HG03521 (cell line): Measurements from ENCODE around the gene CDKN2AIPNL.

Experiments
- ATAC-seq: cut with Tn5 transposase; IDR thresholded peaks from one replicate; pipeline ENCODE4 v1.9.1; 2021; ENCODE audit warnings: mild to moderate bottlenecking, moderate library complexity; ENCODE audit not compliant: unreplicated experiment

The CDKN2AIPNL gene, protein sequence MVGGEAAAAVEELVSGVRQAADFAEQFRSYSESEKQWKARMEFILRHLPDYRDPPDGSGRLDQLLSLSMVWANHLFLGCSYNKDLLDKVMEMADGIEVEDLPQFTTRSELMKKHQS

DNA sequence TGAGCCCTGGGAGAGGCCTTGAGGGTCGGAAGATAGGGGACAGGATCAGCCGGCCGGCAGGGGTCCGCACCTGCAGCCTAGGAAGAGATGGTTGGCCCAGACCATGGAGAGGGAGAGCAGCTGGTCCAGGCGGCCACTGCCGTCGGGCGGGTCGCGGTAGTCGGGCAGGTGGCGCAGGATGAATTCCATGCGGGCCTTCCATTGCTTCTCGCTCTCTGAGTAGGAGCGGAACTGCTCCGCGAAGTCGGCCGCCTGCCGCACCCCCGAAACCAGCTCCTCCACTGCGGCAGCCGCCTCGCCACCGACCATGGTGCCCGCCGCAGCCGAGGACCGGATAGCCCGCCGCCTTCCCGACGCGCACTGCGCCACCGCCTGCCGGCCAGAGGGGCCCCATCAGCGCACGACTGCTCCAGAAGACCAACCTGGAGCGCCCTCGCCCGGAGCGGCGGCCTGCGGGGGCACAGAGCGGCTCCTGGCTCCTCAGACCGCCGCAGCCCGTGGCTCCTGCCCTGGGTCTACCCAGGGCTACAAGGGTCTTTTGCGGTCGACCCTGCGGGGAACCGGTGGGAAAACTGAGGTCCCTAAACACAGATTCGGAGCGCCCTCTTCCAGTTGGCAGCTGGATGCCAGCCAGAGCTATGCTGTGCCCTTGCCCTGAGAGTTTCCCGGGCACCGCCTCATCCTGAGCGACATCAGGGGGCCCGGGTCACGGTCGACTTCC is at the start of gene CDKN2AIPNL:
TSS of gene CDKN2AIPNL (minus strand) at position 336 of the 721 bp plus-strand sequence. CDS start at position 309, 27 bp downstream.
- peak; percentile 97 for ATAC-seq

DNA sequence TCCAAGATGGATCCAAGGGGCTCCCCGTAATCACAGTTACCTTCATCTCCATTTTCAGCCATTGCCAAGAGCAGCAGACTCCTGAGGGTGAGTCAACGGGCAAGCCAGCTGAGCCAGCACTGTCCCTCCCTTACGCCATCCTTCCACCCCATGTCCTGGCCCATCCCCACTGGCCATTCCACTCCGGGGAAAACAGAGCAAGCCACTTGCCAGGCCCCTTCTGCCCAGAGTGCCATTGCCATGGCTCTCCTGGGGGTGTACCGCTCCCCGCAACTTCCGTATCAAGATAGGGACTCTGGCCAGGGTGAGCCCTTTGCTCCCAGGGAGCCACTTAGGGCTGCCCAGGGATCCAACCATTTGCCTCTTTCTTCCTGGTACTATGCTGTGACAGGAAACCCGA is 48.9 kb upstream of the CDKN2AIPNL start:
- no peak for ATAC-seq

- no peak for ATAC-seq
These were observed 47.8 kb upstream of the CDKN2AIPNL start for GRCh38 chr5:134459491-134459890.

DNA sequence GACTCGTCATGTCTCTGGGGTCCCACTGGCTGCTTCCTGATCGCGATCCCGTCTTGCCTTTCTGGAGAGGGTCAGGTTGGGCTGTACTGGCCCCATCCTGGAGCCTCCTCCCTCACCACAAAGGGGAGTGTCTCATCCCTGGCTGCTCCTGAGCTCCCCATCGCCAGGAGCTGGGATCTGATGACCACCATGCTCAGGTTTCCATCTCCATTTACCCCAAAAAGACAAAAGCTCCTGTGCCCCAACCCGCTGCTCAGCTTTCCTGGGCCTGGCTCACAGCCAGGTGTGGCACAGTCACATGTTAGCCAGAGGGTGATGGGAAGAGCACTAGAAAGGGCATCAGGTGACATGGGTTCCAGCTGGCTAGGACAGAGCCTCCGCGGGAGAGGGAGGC is 47.3 kb upstream of the CDKN2AIPNL start:
- ATAC-seq = no peak

GRCh38 chr5:134458234-134459009 is 46.7 kb upstream of the CDKN2AIPNL start:
- ATAC-seq = no peak

- no peak for ATAC-seq
These were observed 46.1 kb upstream of the CDKN2AIPNL start for GRCh38 chr5:134457801-134458200.

GRCh38 chr5:134456825-134457224 is 45.1 kb upstream of the CDKN2AIPNL start:
- no peak for ATAC-seq

GRCh38 chr5:134455466-134455865 is 43.8 kb upstream of the CDKN2AIPNL start:
- no peak for ATAC-seq

DNA sequence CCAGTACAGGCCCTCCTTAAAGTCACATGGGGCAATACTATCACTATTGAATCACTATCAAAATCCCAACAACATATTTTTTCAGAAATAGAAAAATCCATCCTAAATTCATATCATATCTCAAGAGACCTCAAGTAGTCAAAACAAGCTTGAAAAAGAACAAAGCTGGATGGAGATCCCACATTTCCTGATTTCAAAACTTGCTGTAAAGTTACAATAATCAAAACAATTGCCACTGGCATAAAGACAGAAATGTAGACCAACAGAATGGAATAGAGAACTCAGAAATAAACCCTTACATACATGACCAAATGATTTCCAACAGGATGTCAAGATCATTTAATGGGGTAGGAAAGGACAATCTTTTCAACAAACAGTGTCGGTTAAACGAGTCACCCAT is 41.3 kb upstream of the CDKN2AIPNL start:
- ATAC-seq = no peak

- ATAC-seq = no peak
These were observed 40.3 kb upstream of the CDKN2AIPNL start for GRCh38 chr5:134451936-134452505.

DNA sequence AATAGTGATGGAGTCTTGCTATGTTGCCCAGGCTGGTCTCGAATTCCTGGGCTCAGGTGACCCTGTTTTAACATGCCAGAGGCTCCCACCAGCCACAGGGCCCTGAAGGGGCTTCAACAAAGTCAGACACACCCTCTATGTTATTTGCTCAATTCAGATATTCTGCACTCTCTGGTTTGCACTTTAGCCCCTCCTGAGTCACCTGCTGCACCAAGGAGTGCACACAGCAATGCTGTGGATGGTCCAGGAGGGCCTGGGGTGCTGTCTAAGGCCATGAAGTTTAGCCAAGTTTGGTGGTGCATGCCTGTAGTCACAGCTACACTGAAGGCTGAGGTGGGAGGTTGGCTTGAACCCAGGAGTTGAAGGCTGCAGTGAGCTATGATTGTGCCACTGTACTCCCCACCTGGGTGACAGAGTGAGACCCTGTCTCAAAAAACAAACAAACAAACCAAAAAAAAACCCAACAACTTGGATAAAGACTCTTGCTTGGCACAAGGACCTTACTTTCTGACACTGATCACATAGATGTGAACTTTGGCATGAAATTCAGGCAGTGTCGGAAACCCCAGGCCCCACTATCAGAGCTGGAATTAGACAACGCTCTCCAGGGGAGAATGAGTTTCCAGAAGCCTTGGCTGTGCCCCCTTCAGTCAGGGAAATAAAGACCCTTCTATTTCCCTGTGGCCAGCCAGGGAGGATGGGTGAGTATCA is 39.7 kb upstream of the CDKN2AIPNL start:
- ATAC-seq = no peak

GRCh38 chr5:134450374-134450773 is 38.7 kb upstream of the CDKN2AIPNL start:
- no peak for ATAC-seq

GRCh38 chr5:134449167-134449566 is 37.5 kb upstream of the CDKN2AIPNL start:
- no peak for ATAC-seq

- no peak for ATAC-seq
These were observed 36.3 kb upstream of the CDKN2AIPNL start for GRCh38 chr5:134447815-134448520.

GRCh38 chr5:134446938-134447337 is 35.3 kb upstream of the CDKN2AIPNL start:
- ATAC-seq = peak; percentile 50

DNA sequence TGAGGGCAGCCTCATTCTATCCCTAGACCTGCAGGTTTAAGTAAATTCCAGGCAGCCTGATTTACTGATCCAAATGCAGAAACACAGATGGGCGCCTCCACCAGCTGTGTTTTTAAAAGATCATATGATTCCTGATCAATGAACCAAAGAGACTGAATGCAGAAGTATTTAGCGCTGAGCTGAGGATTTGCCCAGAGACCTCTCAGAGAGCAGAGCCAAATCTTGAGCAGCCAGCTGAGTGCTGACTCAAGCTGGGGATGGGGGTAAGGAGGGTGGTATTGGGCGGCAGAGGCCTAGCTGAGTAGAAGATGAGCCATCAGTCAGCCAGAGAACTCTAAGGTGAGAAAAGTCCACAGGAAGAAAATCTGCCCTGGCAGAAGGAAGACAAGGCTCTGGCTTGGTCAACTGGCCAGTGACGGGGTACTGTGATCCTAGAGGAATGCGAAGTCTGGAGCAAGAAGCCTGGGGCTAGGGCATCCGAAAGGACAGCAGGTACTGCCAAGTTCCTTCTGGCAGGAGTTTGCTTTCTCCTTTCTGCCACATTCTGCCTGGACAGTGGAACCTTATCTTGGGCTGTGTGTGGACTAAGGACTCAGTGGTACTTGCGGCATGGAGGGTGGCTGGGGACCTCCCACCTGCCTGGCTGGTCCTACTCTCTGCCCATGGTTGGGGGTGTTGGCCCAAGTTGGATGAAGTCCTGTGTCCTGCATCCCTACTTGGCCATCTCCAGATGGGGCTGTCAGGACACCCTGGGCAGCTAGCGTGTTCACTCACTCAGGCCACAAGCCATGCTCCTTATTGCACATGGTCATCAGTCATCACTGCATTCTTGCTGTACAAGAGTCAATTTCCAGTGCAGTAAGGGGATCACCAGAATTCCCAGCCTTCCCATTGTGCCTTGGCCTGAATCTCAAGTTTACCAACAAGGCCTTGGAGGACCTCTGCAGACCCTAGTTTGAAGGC is 34.5 kb upstream of the CDKN2AIPNL start:
- ATAC-seq = no peak

DNA sequence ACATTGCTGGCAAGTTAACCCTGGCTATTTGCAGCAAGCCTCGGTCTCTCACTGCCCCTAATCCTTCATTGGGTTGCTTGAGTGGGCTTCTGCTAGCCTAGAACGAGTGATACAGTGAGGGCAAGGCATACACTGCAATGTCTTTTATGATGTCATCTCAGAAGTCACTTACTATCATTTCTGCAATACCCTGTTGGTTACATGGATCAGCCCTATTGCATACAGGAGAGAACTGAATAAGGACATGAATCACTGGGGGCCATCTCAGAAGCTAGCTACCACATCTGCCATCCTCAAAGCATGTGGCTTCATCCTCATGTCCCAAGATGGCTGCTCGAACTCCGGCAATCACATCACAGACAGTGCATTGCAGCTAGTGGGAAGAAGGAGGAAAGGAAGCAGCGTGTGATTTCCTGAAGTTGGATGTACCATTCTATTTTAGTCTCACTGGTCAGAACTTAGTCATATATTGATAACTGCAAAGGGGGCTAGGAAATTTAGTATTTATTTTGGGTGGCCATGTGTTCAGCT is 33.3 kb upstream of the CDKN2AIPNL start:
- no peak for ATAC-seq

GRCh38 chr5:134440201-134440755 is 28.6 kb upstream of the CDKN2AIPNL start:
- ATAC-seq = no peak

- no peak for ATAC-seq
These were observed 27.6 kb upstream of the CDKN2AIPNL start for GRCh38 chr5:134439210-134439654.
